GM12873 (cell line): Measurements from ENCODE around the gene ARSJ.

ENCODE experiments used
- CTCF ChIP-seq: IDR thresholded peaks from 2 replicates; pipeline ENCODE4 v1.5.1; 2012; ENCODE audit warnings: low read depth, mild to moderate bottlenecking, moderate library complexity, low read length, control low read depth; ENCODE audit not compliant: insufficient read depth; ENCODE audit errors: missing control alignments

ARSJ gene

GRCh38 chr4:113997206-113997605 lies 17.8 kb upstream of the ARSJ start:
- no peak for TF ChIP-seq CTCF

- no peak for TF ChIP-seq CTCF
These were observed 17.2 kb upstream of the ARSJ start for GRCh38 chr4:113996599-113997177.

GRCh38 chr4:113993887-113994286 lies 14.4 kb upstream of the ARSJ start:
- no peak for TF ChIP-seq CTCF

- TF ChIP-seq CTCF, result no peak
These were observed 11.4 kb upstream of the ARSJ start for GRCh38 chr4:113990886-113991285.

GRCh38 chr4:113987382-113987941 lies 8.0 kb upstream of the ARSJ start:
- TF ChIP-seq CTCF, result no peak

- no peak for TF ChIP-seq CTCF
These were observed 2.7 kb upstream of the ARSJ start for GRCh38 chr4:113982181-113982580.

- TF ChIP-seq CTCF, result no peak
These were observed 2.1 kb upstream of the ARSJ start for GRCh38 chr4:113981591-113981990.
